Fibroblast of gingiva (primary cell): ENCODE measurements around the gene RCOR2.
A peak's percentile ranks its signal among the peaks of the same experiment; 100 is the strongest.
"Not testable (repeated sequence)": the region's sequence is repeated elsewhere in the genome, so short reads cannot be mapped to it uniquely, and the experiment has no call there.

Source experiments
- DNase-seq: peaks from one replicate; pipeline ENCODE4 v3.0.0-alpha.2; 2011; ENCODE audit warnings: low read depth

Gene RCOR2

GRCh38 chr11:63877658-63878241 is 39.2 kb downstream of the RCOR2 start:
- DNase-seq, result no peak

GRCh38 chr11:63876616-63877015 is 40.3 kb downstream of the RCOR2 start:
- DNase-seq, result no peak

GRCh38 chr11:63875506-63876065 is 41.4 kb downstream of the RCOR2 start:
- DNase-seq, result no peak

DNA sequence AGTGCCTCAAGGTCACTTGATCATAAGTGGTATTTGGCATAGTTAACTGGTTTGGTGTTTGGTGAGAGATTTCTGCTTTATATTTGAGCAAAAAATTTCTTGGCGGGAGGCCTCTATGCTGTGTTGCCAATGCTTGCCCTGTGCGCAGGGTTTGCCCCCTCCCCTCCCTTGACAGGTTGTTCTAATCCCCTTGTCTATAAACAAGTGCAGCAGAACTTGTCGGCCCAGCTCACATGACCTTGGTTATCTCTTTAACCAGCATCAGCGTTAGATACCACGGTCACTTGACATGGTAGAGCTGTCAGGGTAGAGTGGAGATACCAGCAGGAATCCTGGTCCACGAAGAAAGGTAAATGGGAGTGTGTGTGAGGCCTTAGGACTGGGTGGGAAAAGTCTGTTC is 42.5 kb downstream of the RCOR2 start:
- DNase-seq, result no peak

DNA sequence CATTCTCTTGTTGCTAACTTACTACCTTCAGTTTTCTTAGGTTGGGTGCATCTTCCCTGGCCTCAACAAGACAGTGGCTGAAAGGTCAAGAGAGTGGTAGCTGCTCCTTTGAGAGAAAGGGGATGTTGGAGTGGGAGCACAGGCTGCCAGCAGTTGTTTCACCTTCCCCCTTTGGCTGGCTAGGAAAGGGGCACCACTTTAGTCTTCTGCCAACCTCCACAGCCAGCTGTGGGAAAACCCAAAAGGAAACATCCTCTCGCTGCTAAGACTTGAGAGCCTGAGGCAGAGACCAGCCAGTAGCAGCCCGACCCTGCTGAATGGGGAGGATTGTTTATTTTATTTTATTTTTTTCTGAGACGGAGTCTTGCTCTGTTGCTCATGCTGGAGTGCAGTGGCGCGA is 43.7 kb downstream of the RCOR2 start:
- DNase-seq, result no peak

DNA sequence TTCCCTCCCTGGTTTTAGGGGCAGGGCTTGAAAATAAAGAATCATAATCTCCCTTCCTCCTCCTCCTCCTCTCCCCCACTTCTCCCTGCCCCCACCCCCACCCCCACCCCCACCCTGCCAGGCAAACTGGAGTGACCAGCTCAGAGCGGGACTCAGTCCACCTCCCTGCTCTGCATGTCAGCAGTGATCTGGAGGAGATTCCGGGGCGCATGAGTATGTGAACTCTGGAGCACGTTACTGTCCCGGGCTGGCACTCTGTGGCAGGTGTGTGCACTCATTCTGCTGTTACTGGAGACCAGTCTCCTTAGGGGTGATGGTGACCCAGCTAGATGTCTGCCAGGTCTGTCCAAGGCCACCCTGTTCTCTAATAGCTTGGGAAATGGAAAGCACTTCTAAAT is 44.2 kb downstream of the RCOR2 start:
- DNase-seq, result no peak

DNA sequence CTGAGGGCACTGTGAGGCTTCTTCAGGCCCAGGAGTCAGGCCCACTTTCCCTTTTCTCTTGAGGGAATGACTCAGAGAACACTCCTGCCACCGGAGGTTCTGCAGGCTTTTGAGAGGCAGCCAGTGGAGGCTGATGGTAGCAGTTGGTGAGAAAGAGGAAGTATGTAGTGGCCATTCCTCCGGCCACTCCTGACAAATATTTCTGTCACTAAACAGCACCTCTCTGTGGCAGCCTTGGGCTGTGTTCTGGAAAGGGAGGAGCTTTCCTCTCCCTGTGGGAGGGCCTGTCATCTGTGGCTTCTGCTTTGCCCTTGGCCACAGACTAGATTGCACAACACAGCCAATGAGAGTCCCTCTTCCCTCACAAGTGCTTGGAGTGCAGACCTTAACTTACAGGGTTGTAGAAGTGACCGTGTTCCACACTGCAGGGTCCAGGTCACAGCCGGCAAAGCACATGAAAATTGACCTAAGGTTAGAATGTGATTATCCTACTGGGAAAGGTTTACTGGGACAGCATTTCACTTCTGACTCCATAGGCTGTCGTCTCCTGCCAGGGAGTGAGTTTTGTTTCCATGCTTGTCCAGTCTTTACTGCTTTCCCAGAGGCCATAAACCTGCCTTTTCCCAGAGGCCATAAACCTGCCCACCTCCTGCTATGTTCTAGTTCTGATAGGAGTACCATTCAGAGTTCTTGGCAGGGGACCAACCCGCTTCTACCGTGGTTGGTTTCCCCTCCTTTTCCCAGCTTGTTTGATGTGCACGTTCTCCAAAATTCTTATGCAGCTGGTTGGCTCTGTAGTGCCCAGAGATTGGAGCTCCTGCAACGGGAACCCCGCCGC is 44.8 kb downstream of the RCOR2 start:
- peak; percentile 93 for DNase-seq

DNA sequence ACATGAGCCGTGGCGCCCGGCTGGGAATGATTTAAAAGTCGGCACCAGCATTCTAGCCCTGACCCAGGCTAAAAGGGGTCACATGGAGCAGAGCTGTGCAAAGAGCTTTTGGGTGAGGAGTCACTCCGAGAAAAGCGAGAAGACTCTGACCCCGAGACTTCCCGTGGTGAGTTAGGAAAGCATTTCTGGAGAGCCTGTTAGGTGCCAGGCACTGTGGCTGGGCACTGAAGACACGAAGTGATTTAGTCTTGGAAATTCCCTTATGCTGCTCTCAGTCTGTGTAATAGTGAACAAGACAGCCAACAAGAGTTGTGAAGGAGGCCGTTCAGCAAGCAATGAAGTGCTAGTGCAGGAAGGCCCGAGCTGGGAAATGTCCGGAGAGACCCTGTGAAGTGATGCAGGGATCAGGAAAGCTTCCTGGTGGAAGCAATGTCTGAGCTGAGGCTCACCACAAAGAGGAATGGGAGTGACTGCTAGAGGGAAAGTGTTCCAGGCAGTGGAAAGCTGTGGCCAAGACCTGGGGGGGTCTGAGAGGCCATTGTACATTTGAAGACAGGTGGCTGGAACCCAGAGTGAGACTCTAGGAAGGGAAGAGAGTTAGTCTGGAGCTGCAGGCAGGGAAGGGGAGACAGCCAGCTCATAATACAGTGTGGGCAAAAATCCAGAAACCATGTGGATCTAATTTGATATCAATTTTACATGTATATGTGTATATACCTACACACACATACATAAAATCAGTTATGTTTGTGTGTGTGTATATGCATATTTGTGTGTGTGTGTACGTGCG is 46.4 kb downstream of the RCOR2 start:
- peak; percentile 30 for DNase-seq

DNA sequence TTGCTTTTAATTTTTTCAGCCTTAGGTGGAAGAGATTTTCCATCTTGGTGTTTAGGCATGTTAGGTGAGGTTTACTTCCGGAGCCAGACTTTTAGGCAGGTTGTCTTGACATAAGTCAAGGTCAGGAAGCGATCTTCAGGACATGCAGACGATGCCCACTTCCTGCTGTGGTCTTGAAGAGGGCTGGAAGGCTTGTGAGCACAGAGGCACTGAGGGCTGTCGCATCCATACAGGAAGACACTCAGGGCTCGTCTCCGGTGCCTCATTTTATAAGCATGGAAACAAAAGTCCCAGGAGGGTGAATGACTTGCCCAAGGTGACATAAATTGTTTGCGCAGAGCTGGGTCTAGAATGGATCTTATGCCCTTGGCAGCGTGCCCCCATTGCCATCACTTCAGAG is 47.3 kb downstream of the RCOR2 start:
- DNase-seq, result no peak

GRCh38 chr11:63869171-63869591 is 47.8 kb downstream of the RCOR2 start:
- DNase-seq, result no peak

DNA sequence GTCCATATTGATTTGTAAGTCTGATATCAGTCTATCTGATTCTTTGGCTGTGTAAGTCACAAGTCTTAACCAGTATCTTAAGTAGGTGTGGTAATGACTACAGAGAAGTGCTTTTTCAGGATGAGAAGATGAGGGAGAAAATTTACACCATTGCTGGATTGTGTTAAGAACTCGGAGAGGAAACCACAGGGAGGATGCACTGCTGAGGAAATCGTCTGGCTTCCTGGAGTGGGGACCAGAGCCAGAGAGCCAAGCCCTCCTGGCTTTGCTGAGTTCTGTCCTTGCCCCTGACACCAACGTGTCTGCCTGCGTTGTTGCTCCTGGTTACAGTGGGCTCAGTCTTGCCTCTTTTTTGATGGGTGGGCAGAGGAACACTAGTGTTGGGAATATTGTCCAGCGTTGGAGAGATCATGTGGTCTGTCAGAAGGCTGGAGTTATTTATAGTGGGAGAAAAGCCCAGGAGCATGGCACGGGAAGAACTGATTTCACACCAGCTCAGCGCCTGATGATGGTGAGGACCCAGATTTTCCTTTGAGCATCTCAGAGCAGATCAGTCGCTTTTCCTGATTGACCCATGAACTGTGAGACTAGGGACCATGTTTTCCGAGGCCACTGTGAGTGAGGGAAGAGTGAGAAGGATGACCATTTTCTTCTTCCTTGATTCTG is 48.4 kb downstream of the RCOR2 start:
- DNase-seq, result no peak

GRCh38 chr11:63867511-63867910 is 49.5 kb downstream of the RCOR2 start:
- DNase-seq, result no peak

DNA sequence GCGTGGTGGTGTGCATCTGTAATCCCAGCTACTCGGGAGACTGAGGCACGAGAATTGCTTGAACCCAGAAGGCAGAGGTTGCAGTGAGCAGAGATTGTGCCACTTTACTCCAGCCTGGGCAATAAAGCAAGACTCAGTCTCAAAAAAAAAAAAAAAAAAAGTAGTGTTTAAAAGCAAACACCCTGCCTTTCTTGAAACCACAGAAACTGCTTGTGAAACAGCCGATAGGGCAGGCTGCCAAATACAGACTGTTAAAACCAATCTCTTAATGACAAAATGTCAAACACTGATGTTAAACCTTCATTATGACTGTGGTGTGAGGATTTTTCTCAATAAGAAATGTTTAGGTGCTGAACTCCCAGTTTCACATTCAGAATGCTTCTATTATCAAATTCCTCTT is 50.8 kb downstream of the RCOR2 start:
- peak; percentile 64 for DNase-seq

- DNase-seq, result not testable (repeated sequence)
Observed at GRCh38 chr11:63863620-63864019, 53.3 kb downstream of the RCOR2 start.

GRCh38 chr11:63862923-63863322 is 54.0 kb downstream of the RCOR2 start:
- no peak for DNase-seq
